Breast epithelium (tissue), 4 donors: Measurements from ENCODE around the gene JMJD8. TPM values are rescaled to one million over a fixed set of nuclear protein-coding genes. Genes with fewer than 3 reads are reported as not detected.
A peak's percentile ranks its signal among the peaks of the same experiment; 100 is the strongest.

Source experiments
- DNase-seq, 2 donors: peaks; one replicate each; pipeline ENCODE4 v3.0.0-alpha.2; 2019; ENCODE audit warnings: low spot score in 2 of 2
- H3K27ac ChIP-seq, 2 donors: fragments of 200-600 bp; sonication (generic) in 1 of 2; one replicate each; pipeline ENCODE4 v1.5.1; 2016 to 2019; ENCODE audit warnings: mild to moderate bottlenecking in 1 of 2
- H3K27me3 ChIP-seq, 2 donors: fragments of 200-600 bp; sonication (generic) in 1 of 2; one replicate each; pipeline versions ENCODE4 v1.5.1 to v1.6.0; 2017 to 2019; ENCODE audit warnings: control low read depth in 1 of 2, mild to moderate bottlenecking in 1 of 2
- H3K36me3 ChIP-seq: fragments of 200-600 bp; one replicate; pipeline ENCODE4 v1.5.1; 2019
- H3K4me1 ChIP-seq, 2 donors: fragments of 200-600 bp; sonication (generic); one replicate each; pipeline ENCODE4 v1.5.1; 2016 to 2019; ENCODE audit warnings: control low read depth in 1 of 2
- H3K4me3 ChIP-seq, 3 donors: fragments of 200-600 bp; sonication (generic); 1 replicate in 2 of 3; 2 replicates in 1 of 3; pipeline ENCODE4 v1.5.1; 2016 to 2019; ENCODE audit warnings: mild to moderate bottlenecking in 3 of 3, moderate library complexity in 2 of 3
- H3K9me3 ChIP-seq, 2 donors: fragments of 200-600 bp; sonication (generic) in 1 of 2; one replicate each; pipeline ENCODE4 v1.5.1; 2016 to 2019; ENCODE audit warnings: control low read depth in 1 of 2
- CTCF ChIP-seq, 3 donors: fragments of 450-650 bp; IDR thresholded peaks; one replicate each; pipeline ENCODE4 v1.5.1; 2016 to 2017; ENCODE audit warnings: antibody characterized with exemption in 3 of 3, mild to moderate bottlenecking in 3 of 3, moderate library complexity in 3 of 3
- POLR2A ChIP-seq: fragments of 450-650 bp; IDR thresholded peaks from one replicate; pipeline ENCODE4 v1.6.1; 2016; ENCODE audit warnings: antibody characterized with exemption, mild to moderate bottlenecking, moderate library complexity
- POLR2AphosphoS5 ChIP-seq, 3 donors: sonication (generic); formaldehyde crosslinking; IDR thresholded peaks; one replicate each; pipeline ENCODE4 v1.6.1; 2017; ENCODE audit warnings: antibody characterized with exemption in 3 of 3
- intact Hi-C: fragments of 100-400 bp; cut with DNase I; formaldehyde crosslinking; loops from one replicate; pipeline ENCODE4 v1.15.1; 2023; ENCODE audit warnings: low total_unique reads
- total RNA-seq, 3 donors: library from RNA; depleted of rRNA; stranded (reverse); fragments of >200 nt; gene quantifications; one replicate each; pipeline ENCODE4 v1.1.0, GENCODE V29; 2016

Gene JMJD8
- total RNA-seq, 3 donors from 2014 or later = 67.2 to 83.4 (median 67.5) TPM

GRCh38 chr16:717450-718245 lies 33.5 kb upstream of the JMJD8 start:
- no peaks in the 10 kb centered on the region for H3K27me3 ChIP-seq
- no peaks in the 10 kb centered on the region for H3K9me3 ChIP-seq
- no peak for DNase-seq
- H3K4me1 ChIP-seq = peaks cover 14 to 24% of the 10 kb centered on the region in 2 donors
- intact Hi-C loops = loop anchor here (2.0 kb wide), 1 partner anchor 67 kb away; no protein-coding TSS in a partner anchor
- H3K4me3 ChIP-seq = no peak overlapping the region
- no peak overlapping the region for H3K27ac ChIP-seq
- no peak for TF ChIP-seq CTCF (IDR thresholded peaks at IDR 0.05)
- no peak for TF ChIP-seq POLR2AphosphoS5 (IDR thresholded peaks at IDR 0.05)
- no peaks in the 10 kb centered on the region for H3K36me3 ChIP-seq

GRCh38 chr16:716768-717325 lies 32.7 kb upstream of the JMJD8 start:
- intact Hi-C loops = loop anchor here (2.0 kb wide), 1 partner anchor 68 kb away; no protein-coding TSS in a partner anchor
- Histone ChIP-seq H3K36me3 (no peaks in the 10 kb centered on the region), H3K27me3 (peaks cover 0 to 3% of the 10 kb centered on the region in 2 donors), H3K27ac (no peak overlapping the region), H3K4me1 (peaks cover 14 to 22% of the 10 kb centered on the region in 2 donors), H3K9me3 (no peaks in the 10 kb centered on the region), H3K4me3 (peak overlapping the region in 1 of 3 donors; percentile 96)
- DNase-seq = no peak
- TF ChIP-seq CTCF (IDR thresholded peaks at IDR 0.05) (no peak), POLR2AphosphoS5 (IDR thresholded peaks at IDR 0.05) (no peak), POLR2A (no peak)

- intact Hi-C loops = loop anchor here (2.0 kb wide), 1 partner anchor 69 kb away; no protein-coding TSS in a partner anchor
- no peaks in the 10 kb centered on the region for H3K9me3 ChIP-seq
- DNase-seq = peak in 1 of 2 donors; percentile 74
- peaks cover 8 to 17% of the 10 kb centered on the region in 2 donors for H3K4me1 ChIP-seq
- peaks cover 3 to 9% of the 10 kb centered on the region in 2 donors for H3K27me3 ChIP-seq
- peak overlapping the region in 2 of 3 donors; percentile 72 to 96 for H3K4me3 ChIP-seq
- H3K27ac ChIP-seq = no peak overlapping the region
- TF ChIP-seq POLR2AphosphoS5 (IDR thresholded peaks at IDR 0.05) = no peak
- TF ChIP-seq POLR2A = no peak
- no peak for TF ChIP-seq CTCF (IDR thresholded peaks at IDR 0.05)
- H3K36me3 ChIP-seq = no peaks in the 10 kb centered on the region
Observed at GRCh38 chr16:716200-716568, 32.0 kb upstream of the JMJD8 start.

- TF ChIP-seq CTCF (IDR thresholded peaks at IDR 0.05) = no peak
- no peak for TF ChIP-seq POLR2A
- TF ChIP-seq POLR2AphosphoS5 (IDR thresholded peaks at IDR 0.05) = no peak
- H3K27me3 ChIP-seq = peaks cover 6 to 15% of the 10 kb centered on the region in 2 donors
- intact Hi-C loops = loop anchor here (2.0 kb wide), 1 partner anchor 69 kb away; no protein-coding TSS in a partner anchor
- H3K4me3 ChIP-seq = peak overlapping the region; percentile 65 to 96 (median 72)
- peaks cover 8 to 17% of the 10 kb centered on the region in 2 donors for H3K4me1 ChIP-seq
- H3K27ac ChIP-seq = no peak overlapping the region
- no peaks in the 10 kb centered on the region for H3K36me3 ChIP-seq
- no peaks in the 10 kb centered on the region for H3K9me3 ChIP-seq
- DNase-seq = no peak
Observed at GRCh38 chr16:715477-716199, 31.5 kb upstream of the JMJD8 start.
